ENCODE measurements around the gene DECR2. TPM values are rescaled to one million over a fixed set of nuclear protein-coding genes. Genes with fewer than 3 reads are reported as not detected.
A peak's percentile ranks its signal among the peaks of the same experiment; 100 is the strongest.
"Not testable (repeated sequence)": the region's sequence is repeated elsewhere in the genome, so short reads cannot be mapped to it uniquely, and the experiment has no call there.

Gene DECR2
- polyA plus RNA-seq, 3 donors: 11.9 to 22.8 (median 20.2) TPM

DNA sequence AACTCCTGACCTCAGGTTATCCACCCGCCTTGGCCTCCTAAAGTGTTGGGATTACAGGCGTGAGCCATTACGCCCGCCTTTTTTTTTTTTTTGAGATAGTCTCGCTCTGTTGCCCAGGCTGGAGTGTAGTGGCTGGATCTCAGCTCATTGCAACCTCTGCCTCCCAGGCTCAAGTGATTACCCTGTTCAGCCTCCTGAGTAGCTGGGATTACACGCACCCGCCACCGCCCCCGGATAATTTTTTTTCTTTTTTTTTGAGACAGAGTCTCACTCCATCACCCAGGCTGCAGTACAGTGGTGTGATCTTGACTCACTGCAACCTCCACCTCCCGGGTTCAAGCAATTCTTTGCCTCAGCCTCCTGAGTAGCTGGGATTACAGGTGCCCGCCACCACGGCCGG lies 20.5 kb downstream of the DECR2 start:
- H3K27ac ChIP-seq (ENCODE audit: low read depth, low read length): not testable (repeated sequence)
- WGBS, 3 donors: 92 to 94% (median 94%) methylated on average over 13 of the region's 13 CpGs

DNA sequence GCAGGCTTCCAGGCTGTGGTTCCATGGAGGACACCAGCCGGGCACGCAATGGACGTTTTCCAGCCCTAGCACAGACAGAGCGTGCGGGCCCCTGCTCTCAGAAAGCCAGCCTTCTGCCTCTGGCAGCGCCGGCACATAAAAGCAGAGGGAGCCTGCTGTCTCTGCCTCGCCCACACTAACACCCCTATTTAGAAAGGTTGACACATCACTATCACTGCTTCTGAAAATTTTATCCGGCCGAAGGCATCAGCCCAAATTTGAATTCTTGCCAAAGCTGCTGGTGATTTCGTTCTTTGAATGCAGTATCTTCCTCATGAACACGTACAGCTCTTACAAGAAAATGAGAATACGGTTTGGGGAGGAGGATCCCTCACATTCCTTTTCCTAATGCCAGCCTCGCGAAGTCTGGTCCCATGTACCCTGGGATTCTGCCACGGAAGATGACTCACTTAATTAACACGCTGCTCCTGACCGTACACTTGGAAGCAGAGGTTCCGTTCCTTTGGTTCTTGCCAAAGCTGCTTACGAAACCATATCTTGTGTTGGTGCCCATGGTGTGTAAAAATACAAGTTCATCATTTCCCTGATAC lies 22.4 kb downstream of the DECR2 start:
- H3K27ac ChIP-seq (ENCODE audit: low read depth, low read length): peak overlapping the region; percentile 85
- WGBS, 3 donors: 33 to 67% (median 35%) methylated on average over 20 of the region's 20 CpGs

DNA sequence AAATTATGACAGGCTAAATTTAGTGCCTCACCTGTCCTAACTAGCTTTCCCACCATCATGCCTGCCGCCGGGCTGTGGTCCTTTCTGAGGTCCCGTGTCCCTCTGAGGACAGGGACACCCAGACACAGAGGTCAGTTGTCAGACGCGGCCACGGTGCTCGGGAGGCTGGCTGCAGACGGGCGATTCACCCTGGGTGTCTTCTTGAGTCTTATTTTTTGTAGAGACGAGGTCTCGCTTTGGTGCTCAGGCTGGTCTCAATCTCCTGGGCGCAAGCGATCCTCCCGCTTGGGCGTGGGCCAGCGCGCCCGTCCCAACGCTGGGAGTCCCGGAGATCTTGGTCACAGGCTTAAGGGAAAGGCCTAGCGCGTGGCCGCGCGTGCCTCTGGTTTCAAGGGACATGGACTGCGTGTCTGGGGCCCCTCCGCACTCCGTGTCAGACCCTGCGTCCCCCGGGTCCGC lies 23.0 kb downstream of the DECR2 start:
- peak overlapping the region; percentile 85 for H3K27ac ChIP-seq (ENCODE audit: low read depth, low read length)
- WGBS, 3 donors: 6 to 14% (median 8%) methylated on average over 29 to 31 of the region's 31 CpGs

DNA sequence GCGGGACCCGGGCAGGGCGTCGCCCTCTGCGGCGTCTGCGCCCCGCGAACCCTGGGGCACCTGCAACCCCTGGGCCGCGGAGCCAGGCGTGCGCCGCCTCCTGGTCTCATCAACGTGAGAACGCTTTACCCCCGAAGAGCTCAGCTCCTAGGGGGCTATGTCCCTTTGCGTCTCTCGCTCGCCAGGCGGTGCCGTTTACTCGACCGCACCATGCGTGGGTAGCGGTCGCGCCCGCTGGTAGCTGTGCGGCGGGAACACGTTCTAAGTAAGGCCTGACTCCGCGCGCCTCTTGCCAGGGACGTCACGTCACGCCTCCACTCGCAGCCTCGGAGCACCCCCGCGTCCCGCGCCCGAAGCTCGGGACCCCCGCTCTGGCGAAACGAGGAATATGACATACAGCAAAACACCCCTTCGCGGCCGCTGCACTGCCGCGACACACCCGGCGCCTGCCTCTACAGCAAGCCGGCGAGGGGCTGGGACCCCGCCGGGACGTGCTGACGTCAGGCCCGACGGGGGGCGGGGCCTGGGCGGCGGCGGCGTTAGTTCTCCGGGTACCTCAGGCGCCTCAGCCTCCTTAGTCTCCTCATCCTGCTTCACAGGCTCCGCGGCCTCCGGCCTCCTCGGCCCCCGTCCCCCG lies 23.5 kb downstream of the DECR2 start, which contains the start of gene RAB11FIP3:
Gene RAB11FIP3 (plus strand): TSS at position 568 of the 637 bp plus-strand sequence. CDS start 358 bp downstream, outside the sequence.
- WGBS, 3 donors: 0 to 1% (median 0%) methylated on average over 74 to 75 of the region's 77 CpGs
- peak within 1 kb of the TSS; percentile 85 for H3K27ac ChIP-seq (ENCODE audit: low read depth, low read length)

DNA sequence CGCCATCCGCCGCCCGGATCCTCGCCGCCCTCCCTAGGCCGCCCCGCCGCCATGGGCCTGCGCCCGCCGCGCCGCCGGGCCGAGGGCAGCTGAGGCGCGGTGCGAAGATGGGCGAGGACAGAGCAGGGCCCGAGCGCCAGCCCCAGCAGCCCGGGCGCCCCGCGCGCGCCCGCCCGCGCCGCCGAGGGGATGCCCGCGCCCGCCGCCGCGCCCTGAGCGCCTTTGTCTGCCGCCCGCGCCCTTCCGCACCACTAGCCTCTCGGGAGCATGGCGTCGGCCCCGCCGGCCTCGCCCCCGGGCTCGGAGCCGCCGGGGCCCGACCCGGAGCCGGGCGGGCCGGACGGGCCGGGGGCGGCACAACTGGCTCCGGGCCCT lies 24.0 kb downstream of the DECR2 start:
- 0 to 1% (median 0%) methylated on average over 9 to 59 of the region's 63 CpGs for WGBS, 3 donors
- H3K27ac ChIP-seq (ENCODE audit: low read depth, low read length): no peak overlapping the region

GRCh38 chr16:426115-426905 lies 24.6 kb downstream of the DECR2 start:
- WGBS, 3 donors: 0 to 1% (median 1%) methylated on average over 38 to 97 of the region's 97 CpGs
- no peak overlapping the region for H3K27ac ChIP-seq (ENCODE audit: low read depth, low read length)

DNA sequence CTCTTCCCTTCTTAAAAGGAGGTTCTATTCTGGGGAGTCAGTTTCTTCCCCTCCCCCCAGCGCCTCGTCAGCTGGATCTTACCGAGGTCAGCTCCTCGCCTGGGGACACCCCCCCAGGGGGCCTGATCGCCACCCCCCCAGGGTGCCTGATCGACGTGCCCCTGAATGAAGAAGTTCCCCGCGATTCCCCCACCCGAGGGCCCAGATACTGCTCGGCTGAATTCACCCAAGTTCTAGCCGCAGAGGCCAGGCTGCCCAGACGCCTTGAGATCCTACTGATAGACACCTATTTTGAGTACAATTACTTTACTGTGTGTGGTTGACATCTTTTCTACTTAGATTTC lies 25.2 kb downstream of the DECR2 start:
- WGBS, 3 donors: 8 to 14% (median 8%) methylated on average over 10 to 13 of the region's 13 CpGs
- no peak overlapping the region for H3K27ac ChIP-seq (ENCODE audit: low read depth, low read length)

DNA sequence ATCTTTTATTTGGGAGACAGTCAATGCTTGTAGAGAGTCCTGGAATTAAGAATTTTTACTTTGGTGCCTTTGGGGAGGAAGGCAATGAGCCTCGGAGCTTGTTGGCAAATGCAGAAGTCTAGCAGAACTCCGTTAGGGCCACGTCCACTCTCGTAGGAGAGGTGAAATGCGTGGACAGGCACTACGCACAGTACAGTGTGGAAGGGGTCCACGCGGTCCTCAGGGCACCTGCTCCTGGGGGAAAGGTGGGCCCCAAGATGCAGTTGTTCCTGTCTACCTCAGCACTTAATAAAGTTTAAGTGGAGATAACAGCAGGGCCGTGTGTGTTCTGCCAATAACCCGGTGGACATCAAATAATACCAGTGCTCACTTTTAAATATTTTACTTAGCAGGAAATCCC lies 25.6 kb downstream of the DECR2 start:
- H3K27ac ChIP-seq (ENCODE audit: low read depth, low read length): no peak overlapping the region
- 21 to 49% (median 45%) methylated on average over 10 of the region's 10 CpGs for WGBS, 3 donors

- H3K27ac ChIP-seq (ENCODE audit: low read depth, low read length): no peak overlapping the region
- WGBS, 3 donors: 51 to 97% (median 97%) methylated on average over 7 of the region's 7 CpGs
Measured at GRCh38 chr16:430904-431303, 29.2 kb downstream of the DECR2 start.

DNA sequence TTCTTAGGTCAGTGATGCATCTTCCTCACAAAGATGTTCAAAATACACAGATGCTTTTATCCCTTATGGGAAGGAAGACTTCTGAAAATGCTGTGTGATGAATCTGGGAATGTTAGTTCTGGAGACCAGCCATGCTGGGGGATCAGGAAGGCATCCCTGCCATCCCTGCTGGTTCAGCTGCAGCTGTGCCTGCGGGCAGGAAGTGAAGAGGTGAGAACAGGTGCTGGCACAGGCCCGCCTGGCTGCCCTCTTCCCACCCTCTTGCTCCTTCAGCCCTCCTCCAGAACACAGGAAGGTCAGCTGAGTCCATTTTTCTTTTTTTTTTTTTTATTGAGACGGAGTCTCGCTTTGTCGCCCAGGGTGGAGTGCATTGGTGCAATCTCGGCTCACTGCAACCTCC lies 38.9 kb downstream of the DECR2 start:
- WGBS, 3 donors: 72 to 90% (median 85%) methylated on average over 6 of the region's 6 CpGs
- no peak overlapping the region for H3K27ac ChIP-seq (ENCODE audit: low read depth, low read length)

DNA sequence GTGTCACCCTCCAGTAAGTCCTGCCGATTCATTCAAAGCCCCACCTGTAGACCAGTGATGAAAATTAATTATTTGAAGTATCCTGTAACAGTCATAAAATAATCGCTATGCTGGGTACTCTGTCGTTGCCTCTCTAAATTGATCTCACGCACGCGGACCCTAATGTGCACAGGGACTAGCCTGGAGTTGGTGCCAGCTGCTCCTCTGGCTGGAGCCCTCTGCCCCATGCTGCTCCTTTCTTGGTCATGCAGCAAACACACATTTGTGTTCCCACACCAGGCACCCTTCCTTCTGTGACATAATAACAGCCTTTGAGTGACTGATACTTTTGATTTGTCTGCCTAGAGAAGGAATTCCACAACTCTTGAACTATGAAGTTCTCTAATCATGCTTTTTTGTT lies 39.8 kb downstream of the DECR2 start:
- no peak overlapping the region for H3K27ac ChIP-seq (ENCODE audit: low read depth, low read length)

DNA sequence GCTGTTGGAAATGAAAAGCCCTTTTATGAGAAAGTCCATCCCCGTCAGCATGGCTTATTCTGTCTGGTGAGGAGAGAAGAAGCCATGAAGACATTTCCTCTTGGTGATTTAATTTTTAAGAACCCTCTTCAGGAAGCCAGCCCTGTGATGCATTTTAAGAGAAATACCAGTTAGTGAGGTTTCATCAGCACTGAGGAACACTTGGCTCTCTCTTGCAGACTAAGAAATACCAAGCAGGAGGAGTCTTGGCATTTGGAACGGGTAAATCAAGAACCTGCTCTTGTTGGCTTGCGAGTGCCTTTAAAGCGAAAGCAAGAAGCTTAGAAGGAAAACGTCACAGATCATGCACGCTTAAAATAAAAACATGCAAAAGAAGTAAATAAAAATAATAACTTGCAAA lies 41.3 kb downstream of the DECR2 start:
- WGBS, 3 donors: 76 to 86% (median 85%) methylated on average over 6 of the region's 6 CpGs
- no peak overlapping the region for H3K27ac ChIP-seq (ENCODE audit: low read depth, low read length)

More for the DNA sequence above, 39.8 kb downstream of the DECR2 start:
- 79 to 97% (median 96%) methylated on average over 6 of the region's 6 CpGs for WGBS, 3 donors

DNA sequence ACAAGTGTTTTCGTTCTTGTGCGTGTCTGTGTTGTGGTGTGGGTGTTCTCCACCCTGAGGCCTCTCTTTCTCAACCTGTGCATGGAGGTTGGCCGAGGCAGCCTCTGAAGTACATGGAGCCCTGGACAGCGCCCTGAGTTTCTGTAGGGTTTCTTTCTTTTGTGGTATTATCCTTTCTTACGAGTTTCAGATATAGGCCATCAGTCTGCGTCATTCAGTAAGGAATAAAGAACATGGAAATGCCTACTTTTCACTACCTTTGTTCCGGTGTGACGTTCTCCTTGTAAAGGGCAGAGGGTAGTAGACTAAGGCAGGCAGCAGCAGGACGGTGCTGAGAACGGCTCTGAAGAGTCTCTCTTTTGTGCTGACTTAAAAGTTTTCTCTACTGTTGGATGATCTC lies 42.3 kb downstream of the DECR2 start:
- no peak overlapping the region for H3K27ac ChIP-seq (ENCODE audit: low read depth, low read length)
- whole genome bisulfite sequencing, 3 donors: 93% methylated on average over 10 of the region's 10 CpGs

- WGBS, 3 donors: 71 to 87% (median 84%) methylated on average over 4 of the region's 4 CpGs
- no peak overlapping the region for H3K27ac ChIP-seq (ENCODE audit: low read depth, low read length)
Measured at GRCh38 chr16:445566-445965, 43.9 kb downstream of the DECR2 start.

DNA sequence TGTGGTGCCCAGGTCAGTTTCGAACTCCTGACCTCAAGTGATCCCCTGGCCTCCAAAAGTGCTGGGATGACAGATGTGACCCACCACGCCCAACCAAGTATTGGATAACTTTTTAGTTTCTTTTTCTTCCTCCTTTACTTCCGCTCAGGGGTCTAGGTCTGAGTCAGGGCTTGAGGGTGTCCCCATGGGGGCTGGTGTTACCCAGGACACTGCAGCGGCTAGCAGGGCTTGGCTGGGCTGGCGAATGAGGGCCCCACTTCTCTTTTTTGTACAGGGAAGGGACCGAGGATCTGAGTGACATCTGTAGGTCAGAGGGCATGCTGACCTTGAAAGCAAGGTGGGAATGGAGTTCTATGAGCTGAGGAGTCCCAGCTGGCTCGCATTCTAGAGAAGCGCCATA lies 48.7 kb downstream of the DECR2 start:
- 68 to 75% (median 73%) methylated on average over 8 of the region's 8 CpGs for WGBS, 3 donors
- no peak overlapping the region for H3K27ac ChIP-seq (ENCODE audit: low read depth, low read length)

- 66 to 73% (median 69%) methylated on average over 14 of the region's 14 CpGs for WGBS, 3 donors
- H3K27ac ChIP-seq (ENCODE audit: low read depth, low read length): no peak overlapping the region
Measured at GRCh38 chr16:450785-451512, 49.3 kb downstream of the DECR2 start.

GRCh38 chr16:454397-454940 lies 52.8 kb downstream of the DECR2 start:
- H3K27ac ChIP-seq (ENCODE audit: low read depth, low read length): no peak overlapping the region
- 90 to 92% (median 91%) methylated on average over 13 of the region's 13 CpGs for WGBS, 3 donors

DNA sequence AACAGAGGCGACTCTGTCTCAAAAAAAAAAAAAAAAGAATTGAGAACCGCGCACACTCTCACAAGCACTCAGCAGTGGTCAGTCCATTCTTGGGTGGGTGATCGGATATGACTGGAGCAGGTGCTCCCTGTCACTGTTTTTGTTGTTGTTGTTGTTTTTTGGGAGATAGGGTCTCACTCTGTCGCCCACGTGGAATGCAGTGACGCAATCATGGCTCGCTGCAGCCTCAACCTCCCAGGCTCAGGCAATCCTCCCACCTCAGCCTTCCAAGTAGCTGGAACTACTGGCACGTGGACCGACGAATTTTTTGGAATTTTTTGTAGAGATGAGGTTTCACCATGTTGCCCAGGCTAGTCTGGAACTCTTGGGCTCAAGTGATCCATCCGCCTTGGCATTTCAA lies 53.8 kb downstream of the DECR2 start:
- 88 to 98% (median 88%) methylated on average over 12 of the region's 12 CpGs for WGBS, 3 donors

More for the DNA sequence above, 53.8 kb downstream of the DECR2 start:
- no peak overlapping the region for H3K27ac ChIP-seq (ENCODE audit: low read depth, low read length)

All from adipose tissue (tissue), 3 donors.